ENCODE measurements around the gene CACNB2. TPM values are rescaled to one million over a fixed set of nuclear protein-coding genes. Genes with fewer than 3 reads are reported as not detected.
"Not testable (repeated sequence)": the region's sequence is repeated elsewhere in the genome, so short reads cannot be mapped to it uniquely, and the experiment has no call there.

The CACNB2 gene
- total RNA-seq, 2 donors from 2014 or later = 9.8 to 12.1 TPM

DNA sequence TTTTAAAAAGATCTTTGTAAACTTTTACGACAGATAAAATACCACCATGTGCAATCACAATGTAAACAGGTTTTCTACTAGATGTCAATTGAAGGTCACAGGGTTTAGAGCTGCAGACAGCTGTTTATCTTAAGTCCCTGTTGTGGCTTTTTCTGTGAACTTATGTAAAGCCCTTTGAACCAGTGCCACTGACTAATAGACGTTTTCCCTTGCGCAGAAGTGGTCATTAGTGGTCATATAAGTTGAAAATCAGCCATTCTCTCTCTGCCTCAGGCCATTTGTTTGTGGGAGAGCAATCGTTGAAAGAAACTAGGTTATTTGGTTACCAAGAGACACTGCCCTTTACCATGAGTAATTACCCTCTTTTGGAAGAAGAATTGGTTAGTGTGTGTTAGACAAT lies 23.9 kb downstream of the CACNB2 start:
- intact Hi-C loops (cut with DNase I) = no loop called here
- no peak for DNase-seq
- no peak overlapping the region for H3K4me3 ChIP-seq
- H3K36me3 ChIP-seq = no peaks in the 10 kb centered on the region
- TF ChIP-seq, protein P1, sequence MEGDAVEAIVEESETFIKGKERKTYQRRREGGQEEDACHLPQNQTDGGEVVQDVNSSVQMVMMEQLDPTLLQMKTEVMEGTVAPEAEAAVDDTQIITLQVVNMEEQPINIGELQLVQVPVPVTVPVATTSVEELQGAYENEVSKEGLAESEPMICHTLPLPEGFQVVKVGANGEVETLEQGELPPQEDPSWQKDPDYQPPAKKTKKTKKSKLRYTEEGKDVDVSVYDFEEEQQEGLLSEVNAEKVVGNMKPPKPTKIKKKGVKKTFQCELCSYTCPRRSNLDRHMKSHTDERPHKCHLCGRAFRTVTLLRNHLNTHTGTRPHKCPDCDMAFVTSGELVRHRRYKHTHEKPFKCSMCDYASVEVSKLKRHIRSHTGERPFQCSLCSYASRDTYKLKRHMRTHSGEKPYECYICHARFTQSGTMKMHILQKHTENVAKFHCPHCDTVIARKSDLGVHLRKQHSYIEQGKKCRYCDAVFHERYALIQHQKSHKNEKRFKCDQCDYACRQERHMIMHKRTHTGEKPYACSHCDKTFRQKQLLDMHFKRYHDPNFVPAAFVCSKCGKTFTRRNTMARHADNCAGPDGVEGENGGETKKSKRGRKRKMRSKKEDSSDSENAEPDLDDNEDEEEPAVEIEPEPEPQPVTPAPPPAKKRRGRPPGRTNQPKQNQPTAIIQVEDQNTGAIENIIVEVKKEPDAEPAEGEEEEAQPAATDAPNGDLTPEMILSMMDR (IDR thresholded peaks at IDR 0.05) = no peak
- H3K27me3 ChIP-seq = no peaks in the 10 kb centered on the region
- no peak overlapping the region for H3K27ac ChIP-seq
- no peaks in the 10 kb centered on the region for H3K4me1 ChIP-seq
- no peaks in the 10 kb centered on the region for H3K9me3 ChIP-seq
- no peak overlapping the region for H3K9ac ChIP-seq (ENCODE audit: low read depth in 2 of 2, low read length in 2 of 2)

DNA sequence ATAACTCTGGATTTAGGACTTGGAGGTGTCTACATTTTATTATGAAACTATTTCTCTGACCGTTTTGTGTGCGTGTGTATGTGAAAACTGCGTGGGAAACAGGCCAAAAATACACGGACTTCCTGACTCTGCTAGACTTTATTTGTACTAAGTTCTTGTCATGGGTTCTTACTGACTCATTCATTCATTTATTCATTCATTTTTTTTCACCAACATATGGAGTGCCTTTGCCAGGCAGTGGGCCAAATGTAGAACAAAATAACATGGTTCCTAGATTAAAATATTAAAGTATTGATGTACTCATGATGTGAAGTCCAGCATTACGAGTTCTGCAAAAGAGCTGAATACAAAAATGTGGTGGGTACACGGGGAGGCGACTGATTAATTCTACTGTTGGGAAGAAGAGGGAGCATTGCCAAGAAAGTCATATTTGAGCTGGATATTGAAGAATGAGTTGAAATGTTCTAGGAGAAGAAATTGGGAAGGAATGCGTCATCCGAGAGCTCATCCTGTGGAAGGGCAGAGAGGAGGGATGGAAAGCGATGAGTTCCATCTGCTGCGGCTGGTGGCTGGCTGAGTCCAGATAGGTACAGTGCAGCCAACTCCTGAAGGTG lies 24.6 kb downstream of the CACNB2 start:
- TF ChIP-seq, protein P1 (IDR thresholded peaks at IDR 0.05) = no peak
- no peak for DNase-seq
- no peak overlapping the region for H3K27ac ChIP-seq
- intact Hi-C loops (cut with DNase I) = no loop called here
- H3K36me3 ChIP-seq = no peaks in the 10 kb centered on the region
- H3K9me3 ChIP-seq = no peaks in the 10 kb centered on the region
- H3K27me3 ChIP-seq = no peaks in the 10 kb centered on the region
- no peaks in the 10 kb centered on the region for H3K4me1 ChIP-seq
- no peak overlapping the region for H3K4me3 ChIP-seq
- H3K9ac ChIP-seq (ENCODE audit: low read depth in 2 of 2, low read length in 2 of 2) = no peak overlapping the region

DNA sequence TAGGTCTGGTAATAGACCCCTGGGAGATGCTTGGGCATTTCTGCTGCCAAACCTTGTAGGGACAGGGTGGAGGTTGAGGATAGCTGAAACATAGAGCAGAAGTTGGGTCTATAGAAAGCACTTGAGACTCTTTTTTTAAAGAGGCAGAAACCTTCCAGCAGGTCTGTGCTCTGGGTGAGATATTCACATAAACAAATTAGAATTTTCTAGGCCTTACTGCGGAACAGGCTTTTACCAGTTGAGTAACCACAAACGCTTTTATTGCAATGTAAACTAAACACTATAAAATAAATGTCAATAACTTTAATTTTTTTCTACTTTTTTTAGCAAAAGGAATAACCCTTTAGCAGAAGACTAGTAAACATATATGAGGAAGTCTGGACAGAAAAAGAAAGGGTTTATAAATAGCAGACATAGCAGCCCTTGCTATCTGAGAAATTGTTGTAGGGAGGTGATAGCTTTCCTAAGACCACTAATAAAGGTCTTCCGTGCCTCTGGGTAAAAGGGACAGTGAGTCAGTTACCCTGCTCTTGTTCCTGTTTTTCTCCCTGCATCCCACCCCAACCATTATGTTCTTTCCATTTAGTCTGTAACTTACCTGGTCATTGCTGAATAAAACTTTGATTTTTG lies 38.7 kb downstream of the CACNB2 start:
- Histone ChIP-seq H3K9ac (ENCODE audit: low read depth in 2 of 2, low read length in 2 of 2) (no peak overlapping the region), H3K9me3 (no peaks in the 10 kb centered on the region), H3K4me3 (no peak overlapping the region), H3K36me3 (no peaks in the 10 kb centered on the region), H3K4me1 (no peaks in the 10 kb centered on the region), H3K27ac (no peak overlapping the region), H3K27me3 (no peaks in the 10 kb centered on the region)
- no peak for DNase-seq
- TF ChIP-seq, protein P1 (IDR thresholded peaks at IDR 0.05) = no peak
- intact Hi-C loops (cut with DNase I) = no loop called here

DNA sequence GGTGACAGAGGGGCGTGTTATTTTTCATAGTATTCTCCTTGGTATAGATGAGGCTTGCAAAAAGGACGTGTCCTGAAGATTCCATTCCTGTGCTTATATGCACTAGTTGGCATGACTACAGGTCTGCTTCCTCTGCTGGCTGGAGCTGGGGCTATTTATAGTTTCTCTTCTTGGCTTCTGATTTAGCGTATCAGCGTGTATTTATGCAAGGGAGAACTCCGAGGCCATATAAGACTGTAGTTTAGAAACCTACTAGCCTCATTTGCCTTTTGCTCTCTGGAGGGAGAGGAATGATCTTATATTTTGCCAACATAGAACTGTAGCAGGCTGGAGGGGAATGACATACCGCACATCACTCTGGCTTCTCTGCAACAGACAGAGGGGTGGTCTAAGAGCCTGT lies 39.7 kb downstream of the CACNB2 start:
- intact Hi-C loops (cut with DNase I) = no loop called here
- no peaks in the 10 kb centered on the region for H3K36me3 ChIP-seq
- no peaks in the 10 kb centered on the region for H3K9me3 ChIP-seq
- no peaks in the 10 kb centered on the region for H3K27me3 ChIP-seq
- H3K9ac ChIP-seq (ENCODE audit: low read depth in 2 of 2, low read length in 2 of 2) = no peak overlapping the region
- DNase-seq = no peak
- no peaks in the 10 kb centered on the region for H3K4me1 ChIP-seq
- H3K27ac ChIP-seq = peak overlapping the region; percentile 5
- H3K4me3 ChIP-seq = no peak overlapping the region
- TF ChIP-seq, protein P1 (IDR thresholded peaks at IDR 0.05) = no peak

DNA sequence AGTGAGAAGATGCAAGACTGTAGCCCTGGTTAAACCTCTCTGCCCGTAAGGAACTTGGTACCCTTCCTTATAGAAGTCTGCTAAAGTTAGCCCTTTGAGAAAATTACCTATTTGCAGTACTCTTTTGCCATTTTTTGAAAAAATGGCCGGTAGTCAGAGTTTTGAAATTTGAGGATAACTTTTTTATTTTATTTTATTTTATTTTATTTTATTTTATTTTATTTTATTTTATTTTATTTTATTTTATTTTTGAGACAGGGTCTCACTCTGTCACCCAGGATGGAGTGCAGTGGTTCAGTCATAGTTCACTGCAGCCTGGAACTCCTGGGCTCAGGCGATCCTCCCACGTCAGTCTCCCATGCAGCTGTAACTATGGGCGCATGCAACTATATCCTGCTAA lies 41.2 kb downstream of the CACNB2 start:
- H3K27me3 ChIP-seq; H3K36me3 ChIP-seq; H3K4me1 ChIP-seq; H3K27ac ChIP-seq; DNase-seq; H3K4me3 ChIP-seq; H3K9ac ChIP-seq (ENCODE audit: low read depth in 2 of 2, low read length in 2 of 2); intact Hi-C loops (cut with DNase I); H3K9me3 ChIP-seq: not testable (repeated sequence)

DNA sequence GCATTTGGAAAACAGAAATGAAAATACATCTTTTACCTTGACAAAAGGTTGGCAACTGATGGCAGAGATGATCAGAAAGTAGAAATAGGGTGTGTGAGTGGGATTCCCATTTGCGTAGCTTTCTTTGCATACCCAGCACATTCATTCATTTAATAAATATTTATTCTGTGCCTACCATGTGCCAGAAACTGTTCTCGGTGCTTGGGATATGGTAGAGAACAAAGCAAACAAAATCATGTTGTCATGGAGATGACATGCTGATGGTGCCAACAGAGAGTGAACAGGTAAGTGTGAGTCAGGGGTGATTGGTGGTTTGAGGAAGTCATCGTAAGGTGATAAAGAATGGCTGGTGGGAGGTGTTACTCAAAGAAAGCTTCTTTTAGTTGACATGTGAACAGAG lies 45.4 kb downstream of the CACNB2 start:
- H3K4me1 ChIP-seq = no peaks in the 10 kb centered on the region
- H3K36me3 ChIP-seq = no peaks in the 10 kb centered on the region
- H3K4me3 ChIP-seq = no peak overlapping the region
- intact Hi-C loops (cut with DNase I) = no loop called here
- no peaks in the 10 kb centered on the region for H3K9me3 ChIP-seq
- H3K9ac ChIP-seq (ENCODE audit: low read depth in 2 of 2, low read length in 2 of 2) = no peak overlapping the region
- no peak overlapping the region for H3K27ac ChIP-seq
- no peak for DNase-seq
- TF ChIP-seq, protein P1 (IDR thresholded peaks at IDR 0.05) = no peak
- no peaks in the 10 kb centered on the region for H3K27me3 ChIP-seq

Data from colonic mucosa (tissue), 4 donors.